OCI-LY1 (cell line): Measurements from ENCODE around the gene ELOVL2.

ENCODE experiments used
- EZH2 ChIP-seq: fragments of 200-600 bp; sonication (generic), shearing (Covaris generic); IDR thresholded peaks from 2 replicates; pipeline ENCODE4 v1.8.0; 2017; ENCODE audit warnings: borderline replicate concordance, mixed run types, mild to moderate bottlenecking, antibody characterized with exemption, low read length, moderate library complexity, mixed read lengths
- TF ChIP-seq, protein P1 (sequence below): fragments of 200-600 bp; sonication (generic), shearing (Covaris generic); IDR thresholded peaks from 2 replicates; pipeline ENCODE4 v1.5.1; 2017; ENCODE audit warnings: mild to moderate bottlenecking, antibody characterized with exemption, low read length, moderate library complexity, mixed read lengths

DNA sequence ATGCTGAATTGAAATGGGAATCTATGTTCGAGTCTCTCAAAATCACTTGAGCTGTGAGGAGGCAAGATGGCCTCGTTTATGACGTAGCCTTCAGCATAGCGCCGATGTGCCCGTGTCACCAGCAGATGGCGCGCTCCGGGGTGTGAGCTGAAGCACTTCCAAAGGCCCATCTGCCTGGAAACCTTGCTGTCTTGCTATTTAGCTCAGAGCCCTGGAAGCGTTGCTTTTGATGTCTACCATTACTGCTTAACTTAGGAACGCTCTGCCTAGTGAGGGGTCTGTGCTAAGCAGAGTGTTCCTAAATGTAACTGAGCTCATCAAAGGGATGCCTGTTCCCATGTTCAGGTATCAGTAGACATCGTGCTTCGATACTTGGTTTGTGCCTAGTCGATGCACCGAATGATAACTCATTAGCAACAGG, 89.5 kb downstream of the ELOVL2 start:
- TF ChIP-seq, protein P1, sequence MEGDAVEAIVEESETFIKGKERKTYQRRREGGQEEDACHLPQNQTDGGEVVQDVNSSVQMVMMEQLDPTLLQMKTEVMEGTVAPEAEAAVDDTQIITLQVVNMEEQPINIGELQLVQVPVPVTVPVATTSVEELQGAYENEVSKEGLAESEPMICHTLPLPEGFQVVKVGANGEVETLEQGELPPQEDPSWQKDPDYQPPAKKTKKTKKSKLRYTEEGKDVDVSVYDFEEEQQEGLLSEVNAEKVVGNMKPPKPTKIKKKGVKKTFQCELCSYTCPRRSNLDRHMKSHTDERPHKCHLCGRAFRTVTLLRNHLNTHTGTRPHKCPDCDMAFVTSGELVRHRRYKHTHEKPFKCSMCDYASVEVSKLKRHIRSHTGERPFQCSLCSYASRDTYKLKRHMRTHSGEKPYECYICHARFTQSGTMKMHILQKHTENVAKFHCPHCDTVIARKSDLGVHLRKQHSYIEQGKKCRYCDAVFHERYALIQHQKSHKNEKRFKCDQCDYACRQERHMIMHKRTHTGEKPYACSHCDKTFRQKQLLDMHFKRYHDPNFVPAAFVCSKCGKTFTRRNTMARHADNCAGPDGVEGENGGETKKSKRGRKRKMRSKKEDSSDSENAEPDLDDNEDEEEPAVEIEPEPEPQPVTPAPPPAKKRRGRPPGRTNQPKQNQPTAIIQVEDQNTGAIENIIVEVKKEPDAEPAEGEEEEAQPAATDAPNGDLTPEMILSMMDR = peak; percentile 91
- no peak for TF ChIP-seq EZH2
